Measurements from ENCODE around the gene ZNF207. TPM values are rescaled to one million over a fixed set of nuclear protein-coding genes. Genes with fewer than 3 reads are reported as not detected.

The ZNF207 gene
- total RNA-seq, 2 donors from 2014 or later = 147 to 151 TPM

DNA sequence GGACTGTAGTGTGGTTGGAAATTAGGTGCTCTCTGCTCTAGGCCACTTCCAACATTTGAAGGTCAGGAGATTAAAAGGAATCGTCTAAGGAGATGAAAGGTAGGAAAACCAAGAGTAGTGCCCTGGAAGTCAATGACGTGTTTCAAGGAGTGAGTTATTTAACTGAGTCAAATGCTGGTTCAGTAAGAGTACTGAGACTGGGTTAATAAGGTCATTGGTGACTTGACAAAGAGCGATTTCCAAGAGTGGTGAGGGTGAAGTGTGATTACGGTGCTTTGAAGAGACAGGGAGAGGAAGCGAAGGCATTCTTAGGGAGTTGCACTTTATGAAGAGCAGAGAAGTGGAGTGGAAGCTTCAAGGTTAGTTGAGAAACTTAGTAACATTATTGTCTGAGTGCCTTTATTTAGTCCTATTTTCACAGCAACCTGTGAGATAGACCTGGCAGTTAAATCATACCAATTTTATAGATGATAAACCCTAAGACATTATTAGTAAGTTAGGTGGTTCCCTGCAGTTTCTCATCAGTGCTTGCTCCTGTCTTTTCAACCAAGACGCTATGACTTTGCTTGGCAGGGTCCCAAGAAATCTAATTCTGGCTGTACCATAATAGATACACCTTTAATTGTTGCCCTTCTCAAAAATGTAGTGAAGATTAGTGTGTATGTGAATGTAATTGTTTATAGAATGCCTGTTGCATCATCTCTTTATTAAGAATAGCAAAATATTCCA is 5.9 kb downstream of the ZNF207 start:
- TF ChIP-seq, protein P1, sequence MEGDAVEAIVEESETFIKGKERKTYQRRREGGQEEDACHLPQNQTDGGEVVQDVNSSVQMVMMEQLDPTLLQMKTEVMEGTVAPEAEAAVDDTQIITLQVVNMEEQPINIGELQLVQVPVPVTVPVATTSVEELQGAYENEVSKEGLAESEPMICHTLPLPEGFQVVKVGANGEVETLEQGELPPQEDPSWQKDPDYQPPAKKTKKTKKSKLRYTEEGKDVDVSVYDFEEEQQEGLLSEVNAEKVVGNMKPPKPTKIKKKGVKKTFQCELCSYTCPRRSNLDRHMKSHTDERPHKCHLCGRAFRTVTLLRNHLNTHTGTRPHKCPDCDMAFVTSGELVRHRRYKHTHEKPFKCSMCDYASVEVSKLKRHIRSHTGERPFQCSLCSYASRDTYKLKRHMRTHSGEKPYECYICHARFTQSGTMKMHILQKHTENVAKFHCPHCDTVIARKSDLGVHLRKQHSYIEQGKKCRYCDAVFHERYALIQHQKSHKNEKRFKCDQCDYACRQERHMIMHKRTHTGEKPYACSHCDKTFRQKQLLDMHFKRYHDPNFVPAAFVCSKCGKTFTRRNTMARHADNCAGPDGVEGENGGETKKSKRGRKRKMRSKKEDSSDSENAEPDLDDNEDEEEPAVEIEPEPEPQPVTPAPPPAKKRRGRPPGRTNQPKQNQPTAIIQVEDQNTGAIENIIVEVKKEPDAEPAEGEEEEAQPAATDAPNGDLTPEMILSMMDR (IDR thresholded peaks at IDR 0.05) = no peak

GRCh38 chr17:32356378-32356743 is 6.4 kb downstream of the ZNF207 start:
- no peaks in the 10 kb centered on the region for H3K9me3 ChIP-seq
- peaks cover 7% of the 10 kb centered on the region for H3K4me1 ChIP-seq
- DNase-seq = no peak
- peaks cover 20% of the 10 kb centered on the region for H3K36me3 ChIP-seq
- H3K27ac ChIP-seq = no peak overlapping the region
- no peaks in the 10 kb centered on the region for H3K27me3 ChIP-seq
- H3K9ac ChIP-seq (ENCODE audit: low read depth in 2 of 2, low read length in 2 of 2) = no peak overlapping the region
- TF ChIP-seq, protein P1 (IDR thresholded peaks at IDR 0.05) = no peak
- intact Hi-C loops (cut with DNase I) = no loop called here
- H3K4me3 ChIP-seq = no peak overlapping the region

More for the DNA sequence above, 5.9 kb downstream of the ZNF207 start:
- peaks cover 15% of the 10 kb centered on the region for H3K36me3 ChIP-seq
- no peaks in the 10 kb centered on the region for H3K27me3 ChIP-seq
- no peak overlapping the region for H3K27ac ChIP-seq
- H3K9ac ChIP-seq (ENCODE audit: low read depth in 2 of 2, low read length in 2 of 2) = no peak overlapping the region
- H3K4me1 ChIP-seq = peaks cover 7% of the 10 kb centered on the region
- intact Hi-C loops (cut with DNase I) = no loop called here
- no peaks in the 10 kb centered on the region for H3K9me3 ChIP-seq
- H3K4me3 ChIP-seq = no peak overlapping the region
- DNase-seq = no peak

DNA sequence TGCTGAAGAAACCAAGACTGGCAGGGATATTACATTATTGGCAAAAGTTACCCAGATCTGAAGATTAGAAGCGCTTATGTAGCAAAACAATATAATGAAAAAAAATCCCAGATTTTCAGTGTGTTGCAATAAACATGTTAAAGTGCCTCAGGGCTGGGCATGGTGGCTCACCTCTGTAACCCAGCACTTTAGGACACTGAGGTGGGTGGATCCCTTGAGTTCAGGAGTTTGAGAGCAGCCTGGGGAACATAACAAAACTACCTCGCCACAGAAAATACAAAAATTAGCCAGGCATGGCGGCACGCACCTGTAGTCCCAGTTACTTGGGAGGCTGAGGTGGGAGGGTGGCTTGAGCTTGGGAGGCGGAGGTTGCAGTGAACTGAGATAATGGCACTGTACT is 6.8 kb downstream of the ZNF207 start:
- intact Hi-C loops (cut with DNase I) = no loop called here
- peaks cover 7% of the 10 kb centered on the region for H3K4me1 ChIP-seq
- TF ChIP-seq, protein P1 (IDR thresholded peaks at IDR 0.05) = no peak
- H3K36me3 ChIP-seq = peaks cover 22% of the 10 kb centered on the region
- DNase-seq = no peak
- H3K27me3 ChIP-seq = no peaks in the 10 kb centered on the region
- H3K4me3 ChIP-seq = no peak overlapping the region
- H3K9ac ChIP-seq (ENCODE audit: low read depth in 2 of 2, low read length in 2 of 2) = no peak overlapping the region
- H3K9me3 ChIP-seq = no peaks in the 10 kb centered on the region
- H3K27ac ChIP-seq = no peak overlapping the region

- Histone ChIP-seq H3K4me1 (peaks cover under 1% of the 10 kb centered on the region), H3K9me3 (no peaks in the 10 kb centered on the region), H3K27ac (no peak overlapping the region), H3K36me3 (peaks cover 23% of the 10 kb centered on the region), H3K4me3 (no peak overlapping the region), H3K27me3 (no peaks in the 10 kb centered on the region), H3K9ac (ENCODE audit: low read depth in 2 of 2, low read length in 2 of 2) (no peak overlapping the region)
- no peak for DNase-seq
- TF ChIP-seq, protein P1 (IDR thresholded peaks at IDR 0.05) = no peak
- intact Hi-C loops (cut with DNase I) = no loop called here
These were observed 7.7 kb downstream of the ZNF207 start for GRCh38 chr17:32357615-32358014.

DNA sequence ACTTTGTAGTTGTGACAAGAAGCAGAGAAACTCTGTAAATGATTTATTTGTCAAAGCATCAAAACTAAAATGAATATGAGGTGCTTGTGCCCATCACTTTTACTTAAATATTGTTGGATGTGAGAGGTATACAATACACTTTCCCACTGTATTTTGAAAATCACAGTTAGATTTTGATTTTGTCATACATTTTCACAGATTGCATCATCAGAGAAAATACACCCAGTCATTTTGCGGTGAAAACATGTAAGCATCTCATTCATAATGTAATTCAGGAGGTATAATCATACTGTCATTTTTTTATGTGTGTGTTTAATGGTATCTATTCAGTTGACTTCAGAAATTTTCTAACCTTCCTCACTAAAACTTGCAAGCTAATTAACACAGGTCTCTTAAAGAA is 11.3 kb downstream of the ZNF207 start:
- DNase-seq = no peak
- Histone ChIP-seq H3K27ac (no peak overlapping the region), H3K4me3 (no peak overlapping the region), H3K27me3 (no peaks in the 10 kb centered on the region), H3K9ac (ENCODE audit: low read depth in 2 of 2, low read length in 2 of 2) (no peak overlapping the region), H3K4me1 (no peaks in the 10 kb centered on the region), H3K9me3 (no peaks in the 10 kb centered on the region), H3K36me3 (peaks cover 47% of the 10 kb centered on the region)
- TF ChIP-seq, protein P1 (IDR thresholded peaks at IDR 0.05) = no peak
- intact Hi-C loops (cut with DNase I) = no loop called here

Measured in colonic mucosa (tissue), 4 donors.